Heart left ventricle (tissue), 16 donors: Measurements from ENCODE around the gene ZNF507. TPM values are rescaled to one million over a fixed set of nuclear protein-coding genes. Genes with fewer than 3 reads are reported as not detected.

ENCODE experiments used
- ATAC-seq, 4 donors: fragments of 200-7000 bp; cut with Tn5 transposase; one replicate each; pipeline ENCODE4 v1.9.1; 2020 to 2022; ENCODE audit warnings: moderate library complexity in 4 of 4, mild to moderate bottlenecking in 3 of 4, moderate number of reproducible peaks in 1 of 4
- DNase-seq, 5 donors: peaks; one replicate each; pipeline ENCODE4 v3.0.0-alpha.2; 2020
- H3K27ac ChIP-seq, 12 donors: fragments of 200-600 bp; sonication (generic) in 4 of 12; one replicate each; pipeline versions ENCODE4 v1.5.0 to v1.8.0; 2016 to 2022; ENCODE audit warnings: mild to moderate bottlenecking in 2 of 12
- H3K27me3 ChIP-seq, 9 donors: fragments of 200-600 bp; sonication (generic) in 2 of 9; one replicate each; pipeline versions ENCODE4 v1.5.1 to v1.8.0; 2016 to 2022; ENCODE audit warnings: mild to moderate bottlenecking in 3 of 9
- H3K36me3 ChIP-seq, 9 donors: fragments of 200-600 bp; sonication (generic) in 2 of 9; one replicate each; pipeline versions ENCODE4 v1.5.0 to v1.8.0; 2018 to 2022; ENCODE audit warnings: mild to moderate bottlenecking in 2 of 9
- H3K4me1 ChIP-seq, 12 donors: fragments of 200-600 bp; sonication (generic) in 4 of 12; one replicate each; pipeline versions ENCODE4 v1.5.0 to v1.8.0; 2016 to 2022; ENCODE audit warnings: mild to moderate bottlenecking in 3 of 12
- H3K4me3 ChIP-seq, 12 donors: fragments of 200-600 bp; sonication (generic) in 4 of 12; one replicate each; pipeline versions ENCODE4 v1.5.0 to v1.8.0; 2017 to 2022; ENCODE audit warnings: mild to moderate bottlenecking in 9 of 12, moderate library complexity in 4 of 12
- H3K9me3 ChIP-seq, 12 donors: fragments of 200-600 bp; sonication (generic) in 4 of 12; one replicate each; pipeline versions ENCODE4 v1.5.0 to v1.8.0; 2016 to 2022; ENCODE audit warnings: mild to moderate bottlenecking in 1 of 12
- CTCF ChIP-seq, 12 donors: fragments of 200-600 bp; sonication (generic) in 4 of 12; IDR thresholded peaks; one replicate each; pipeline versions ENCODE4 v1.5.0 to v1.8.0; 2018 to 2022; ENCODE audit warnings: antibody characterized with exemption in 12 of 12, mild to moderate bottlenecking in 5 of 12
- POLR2A ChIP-seq, 2 donors: fragments of 450-650 bp; IDR thresholded peaks; one replicate each; pipeline ENCODE4 v1.6.1; 2017; ENCODE audit warnings: antibody characterized with exemption in 2 of 2, mild to moderate bottlenecking in 2 of 2, moderate library complexity in 2 of 2
- WGBS, 4 donors: extraction: QIAGEN DNeasy Blood & Tissue Kit in 2 of 4; methylation state at CpG; one replicate each; pipeline versions ENCODE4 v1.1.5 to v1.1.7; 2013 to 2018; 5-methylcytosine and 5-hydroxymethylcytosine counted together
- intact Hi-C, 10 donors: fragments of 100-400 bp; cut with DNase I; formaldehyde crosslinking; loops; one replicate each; pipeline versions ENCODE4 v1.11.1 to v1.14.2; 2022
- polyA plus RNA-seq, 2 donors: library from polyadenylated mRNA; stranded (reverse); fragments of 200-250 nt; gene quantifications; one replicate each; pipeline ENCODE4 v1.2.3, GENCODE V29; 2013
- total RNA-seq, 9 donors: library from RNA; depleted of rRNA in 2 of 9; stranded (reverse); fragments of >200 nt in 2 of 9; fragmentation: NEBNext Ultra II Directional in 3 of 9; extraction: Animal tissue kit (Norgen Biotek cat#: 25700) in 3 of 9; gene quantifications; one replicate each; pipeline versions ENCODE4 v1.1.0 to v1.2.4, GENCODE V29; 2016 to 2023
- donor health status: ischemic (EF 13 %, LVEDD 7.1; RV severe dilation, severe dysfunction).
- donor health status: healthy with polysubstance abuse.
- donor health status: DM: no; HTN: yes; CAD: no.
- donor health status: DM: no; HTN: no; CAD: no.
- donor health status: ischemic (EF 25% LVEDD 6.9; RV normal size, moderate dysfunction).
- donor health status: ischemic (EF 25% LVEDD 5.7; RV mildly dilated, moderate dysfunction).
- donor health status: healthy.
- donor health status: DM: yes; HTN: yes; CAD: no.
- donor health status: ischemic (EF 35%, LVEDD 5.7; RV mildly dilated, moderate dysfunction).
- donor health status: nonischemic (EF 11% LVEDD 7.7; RV severe dilation, severe dysfunction).
- donor health status: DM: yes; HTN: yes; CAD: no.
- donor health status: PGD.
- donor health status: ischemic (EF 29% LVEDD 5.4; RV normal size, mild dysfunction).
- donor health status: nonischemic (EF 23%, LVEDD 6.1; RV moderate dilation, normal function).

Gene ZNF507
- total and polyA plus RNA-seq, 11 donors = 4.2 to 27.3 (median 16.9) TPM

- intact Hi-C loops = no loop called here
- Histone ChIP-seq H3K9me3 (no peaks in the 10 kb centered on the region), H3K36me3 (peaks cover 0 to 88% (median 45%) of the 10 kb centered on the region in 9 donors), H3K4me3 (no peak overlapping the region), H3K27ac (no peak overlapping the region), H3K4me1 (peaks cover 0 to under 1% (median 0%) of the 10 kb centered on the region in 12 donors), H3K27me3 (peaks cover 0 to 10% (median 0%) of the 10 kb centered on the region in 9 donors)
- 88 to 95% (median 91%) methylated on average over 3 of the region's 3 CpGs for WGBS, 4 donors
- ATAC-seq (no peak), DNase-seq (no peak)
- TF ChIP-seq CTCF (IDR thresholded peaks at IDR 0.05) = no peak
- TF ChIP-seq POLR2A (IDR thresholded peaks at IDR 0.05) = no peak
These were observed 34.9 kb downstream of the ZNF507 start for GRCh38 chr19:32380269-32380668.

GRCh38 chr19:32387701-32388392 lies 42.4 kb downstream of the ZNF507 start:
- ATAC-seq = no peak
- no peaks in the 10 kb centered on the region for H3K9me3 ChIP-seq
- peaks cover 0 to 1% (median 0%) of the 10 kb centered on the region in 12 donors for H3K4me1 ChIP-seq
- TF ChIP-seq CTCF (IDR thresholded peaks at IDR 0.05) (no peak), POLR2A (IDR thresholded peaks at IDR 0.05) (no peak)
- WGBS, 4 donors = 88 to 92% (median 90%) methylated on average over 7 of the region's 7 CpGs
- no peak for DNase-seq
- H3K27ac ChIP-seq = peak overlapping the region in 1 of 12 donors; percentile 6
- no peak overlapping the region for H3K4me3 ChIP-seq
- no peaks in the 10 kb centered on the region for H3K27me3 ChIP-seq
- H3K36me3 ChIP-seq = peaks cover 0 to 45% (median 20%) of the 10 kb centered on the region in 9 donors
- intact Hi-C loops = no loop called here

- DNase-seq (no peak), ATAC-seq (no peak)
- TF ChIP-seq CTCF (IDR thresholded peaks at IDR 0.05) (no peak), POLR2A (IDR thresholded peaks at IDR 0.05) (no peak)
- no peak overlapping the region for H3K4me3 ChIP-seq
- H3K27me3 ChIP-seq = no peaks in the 10 kb centered on the region
- intact Hi-C loops = no loop called here
- 92 to 99% (median 98%) methylated on average over 3 of the region's 3 CpGs for WGBS, 4 donors
- no peak overlapping the region for H3K27ac ChIP-seq
- H3K9me3 ChIP-seq = no peaks in the 10 kb centered on the region
- H3K4me1 ChIP-seq = peaks cover 0 to 7% (median 0%) of the 10 kb centered on the region in 12 donors
- peaks cover 0 to 39% (median 15%) of the 10 kb centered on the region in 9 donors for H3K36me3 ChIP-seq
These were observed 43.0 kb downstream of the ZNF507 start for GRCh38 chr19:32388393-32388855.

GRCh38 chr19:32392901-32393300 lies 47.5 kb downstream of the ZNF507 start:
- ATAC-seq (peak in 2 of 4 donors; percentile 34 to 46), DNase-seq (no peak)
- no peak for TF ChIP-seq CTCF (IDR thresholded peaks at IDR 0.05)
- TF ChIP-seq POLR2A (IDR thresholded peaks at IDR 0.05) = no peak
- Histone ChIP-seq H3K27me3 (peaks cover 0 to 4% (median 0%) of the 10 kb centered on the region in 9 donors), H3K4me1 (peaks cover 0 to 7% (median 0%) of the 10 kb centered on the region in 12 donors), H3K9me3 (no peaks in the 10 kb centered on the region), H3K4me3 (no peak overlapping the region), H3K27ac (no peak overlapping the region), H3K36me3 (peaks cover 0 to 9% (median 0%) of the 10 kb centered on the region in 9 donors)
- WGBS, 4 donors = 53 to 78% (median 59%) methylated on average over 3 of the region's 3 CpGs
- intact Hi-C loops = no loop called here
